Thoracic aorta (tissue), 2 donors: ENCODE measurements around the gene WDR27. TPM values are rescaled to one million over a fixed set of nuclear protein-coding genes. Genes with fewer than 3 reads are reported as not detected.
"Not testable (repeated sequence)": the region's sequence is repeated elsewhere in the genome, so short reads cannot be mapped to it uniquely, and the experiment has no call there.

Source experiments
- ATAC-seq: fragments of 150-250 bp; one replicate; pipeline ENCODE4 v1.8.0; 2017; ENCODE audit warnings: low read depth; ENCODE audit not compliant: insufficient number of reproducible peaks, low FRiP score
- DNase-seq: peaks from one replicate; pipeline ENCODE4 v3.0.0-alpha.2; 2020; ENCODE audit warnings: low spot score
- H3K27ac ChIP-seq, 2 donors: fragments of 200-600 bp; sonication (generic); 1 replicate in 1 of 2; 2 replicates in 1 of 2; pipeline ENCODE4 v1.5.1; 2016; ENCODE audit warnings: mild to moderate bottlenecking in 2 of 2, moderate library complexity in 2 of 2
- H3K27me3 ChIP-seq: fragments of 200-600 bp; sonication (generic); replicated peaks from 2 replicates; pipeline ENCODE4 v1.6.0; 2016; ENCODE audit warnings: mild to moderate bottlenecking; ENCODE audit not compliant: insufficient read depth
- H3K36me3 ChIP-seq: fragments of 200-600 bp; sonication (generic); one replicate; pipeline ENCODE4 v1.5.1; 2016
- H3K4me1 ChIP-seq, 2 donors: fragments of 200-600 bp; sonication (generic); 1 replicate in 1 of 2; 2 replicates in 1 of 2; pipeline versions ENCODE4 v1.5.1 to v1.6.0; 2016; ENCODE audit warnings: low read depth in 2 of 2, mild to moderate bottlenecking in 1 of 2; ENCODE audit not compliant: control insufficient read depth in 1 of 2
- H3K4me3 ChIP-seq: fragments of 200-600 bp; sonication (generic); 2 replicates; pipeline ENCODE4 v1.5.1; 2016; ENCODE audit warnings: mild to moderate bottlenecking
- H3K9me3 ChIP-seq: fragments of 200-600 bp; sonication (generic); 2 replicates; pipeline ENCODE4 v1.5.1; 2016
- CTCF ChIP-seq: fragments of 200-600 bp; sonication (generic); IDR thresholded peaks from one replicate; pipeline ENCODE4 v1.5.1; 2019; ENCODE audit warnings: antibody characterized with exemption
- total RNA-seq, 2 donors: library from RNA; depleted of rRNA; stranded (reverse); fragments of >200 nt; gene quantifications; one replicate each; pipeline versions ENCODE4 v1.1.0 to v1.2.3, GENCODE V29; 2016

The WDR27 gene
- total RNA-seq, 2 donors from 2014 or later = 22.5 to 48.2 TPM

GRCh38 chr6:169697115-169697514, 4.7 kb downstream of the WDR27 start:
- DNase-seq, H3K9me3 ChIP-seq, H3K36me3 ChIP-seq, H3K27me3 ChIP-seq, H3K4me3 ChIP-seq, ATAC-seq, H3K27ac ChIP-seq: not testable (repeated sequence)
- H3K4me1 ChIP-seq = peaks cover 6 to 10% of the 10 kb centered on the region in 2 donors
- peak; percentile 32 for TF ChIP-seq CTCF

GRCh38 chr6:169695131-169695530, 6.7 kb downstream of the WDR27 start:
- Histone ChIP-seq H3K4me3 (no peak overlapping the region), H3K36me3 (no peaks in the 10 kb centered on the region), H3K4me1 (no peaks in the 10 kb centered on the region), H3K27ac (no peak overlapping the region), H3K27me3 (no peaks in the 10 kb centered on the region), H3K9me3 (peaks cover 3% of the 10 kb centered on the region)
- DNase-seq (no peak), ATAC-seq (no peak)
- TF ChIP-seq CTCF = no peak

GRCh38 chr6:169692516-169692915, 9.3 kb downstream of the WDR27 start:
- Histone ChIP-seq H3K27me3 (no peaks in the 10 kb centered on the region), H3K9me3 (peaks cover 3% of the 10 kb centered on the region), H3K27ac (no peak overlapping the region), H3K4me1 (no peaks in the 10 kb centered on the region), H3K4me3 (no peak overlapping the region), H3K36me3 (peaks cover 2% of the 10 kb centered on the region)
- ATAC-seq (no peak), DNase-seq (no peak)
- TF ChIP-seq CTCF = no peak

- DNase-seq (no peak), ATAC-seq (no peak)
- Histone ChIP-seq H3K36me3 (peaks cover 6% of the 10 kb centered on the region), H3K9me3 (peaks cover 3% of the 10 kb centered on the region), H3K27ac (no peak overlapping the region), H3K4me1 (no peaks in the 10 kb centered on the region), H3K27me3 (no peaks in the 10 kb centered on the region), H3K4me3 (no peak overlapping the region)
- no peak for TF ChIP-seq CTCF
These were observed 10.6 kb downstream of the WDR27 start for GRCh38 chr6:169691260-169691659.

- Histone ChIP-seq H3K4me3 (no peak overlapping the region), H3K27me3 (no peaks in the 10 kb centered on the region), H3K27ac (no peak overlapping the region), H3K4me1 (no peaks in the 10 kb centered on the region), H3K36me3 (peaks cover 6% of the 10 kb centered on the region), H3K9me3 (peaks cover 11% of the 10 kb centered on the region)
- DNase-seq (no peak), ATAC-seq (no peak)
- no peak for TF ChIP-seq CTCF
These were observed 12.5 kb downstream of the WDR27 start for GRCh38 chr6:169689287-169689686.
